Erythroblast (primary cell): ENCODE measurements around the gene LCE1A.

Source experiments
- GATA1 ChIP-seq: IDR thresholded peaks from 2 replicates; pipeline ENCODE4 v1.6.1; 2011; ENCODE audit warnings: low read depth, mild to moderate bottlenecking, control low read depth, low read length, moderate library complexity
- POLR2A ChIP-seq: IDR thresholded peaks from 2 replicates; pipeline ENCODE4 v1.6.1; 2011; ENCODE audit warnings: mild to moderate bottlenecking, low read length

DNA sequence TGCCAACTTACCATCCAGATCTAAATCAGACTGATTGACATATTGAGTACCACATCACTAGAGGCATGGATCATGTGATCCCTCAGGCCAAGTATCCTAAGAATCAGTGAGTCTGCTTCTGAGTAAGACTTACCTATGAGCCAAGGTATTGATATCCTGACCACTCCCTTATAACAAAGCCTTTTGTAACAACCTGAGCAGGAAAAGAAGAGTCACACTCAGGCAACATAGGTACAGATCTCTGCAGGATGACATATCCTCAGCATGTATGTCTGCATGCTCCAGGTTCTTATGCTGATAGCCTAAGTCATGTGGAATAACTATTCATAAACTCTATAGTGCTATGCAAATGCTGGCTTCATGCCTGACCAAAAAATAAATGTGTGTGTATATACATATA lies 2.3 kb upstream of the LCE1A start:
- TF ChIP-seq POLR2A = no peak
- TF ChIP-seq GATA1 = no peak
